ENCODE results near the gene TAF11L13.

Gene TAF11L13

DNA sequence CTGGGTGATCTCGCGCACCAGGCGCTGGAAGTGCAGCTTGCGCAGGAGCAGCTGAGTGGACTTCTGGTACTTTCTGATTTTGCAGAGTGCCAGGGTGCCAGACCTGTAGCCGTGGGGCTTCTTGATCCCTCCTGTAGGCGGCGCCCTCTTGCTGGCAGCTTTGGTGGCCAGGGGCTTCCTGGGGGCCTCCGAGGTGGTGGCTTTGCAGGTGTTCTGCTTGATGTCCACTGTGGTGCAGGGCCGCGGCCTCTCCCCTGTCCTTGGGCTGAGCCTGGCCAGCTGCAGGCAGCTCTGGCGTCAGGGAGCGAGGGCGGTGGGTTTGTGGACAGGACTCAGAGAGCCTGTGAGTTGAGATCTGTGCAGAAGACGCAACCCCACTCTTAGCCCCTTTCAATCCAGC is 38.5 kb downstream of the TAF11L13 start:
- TF ChIP-seq, protein P1, sequence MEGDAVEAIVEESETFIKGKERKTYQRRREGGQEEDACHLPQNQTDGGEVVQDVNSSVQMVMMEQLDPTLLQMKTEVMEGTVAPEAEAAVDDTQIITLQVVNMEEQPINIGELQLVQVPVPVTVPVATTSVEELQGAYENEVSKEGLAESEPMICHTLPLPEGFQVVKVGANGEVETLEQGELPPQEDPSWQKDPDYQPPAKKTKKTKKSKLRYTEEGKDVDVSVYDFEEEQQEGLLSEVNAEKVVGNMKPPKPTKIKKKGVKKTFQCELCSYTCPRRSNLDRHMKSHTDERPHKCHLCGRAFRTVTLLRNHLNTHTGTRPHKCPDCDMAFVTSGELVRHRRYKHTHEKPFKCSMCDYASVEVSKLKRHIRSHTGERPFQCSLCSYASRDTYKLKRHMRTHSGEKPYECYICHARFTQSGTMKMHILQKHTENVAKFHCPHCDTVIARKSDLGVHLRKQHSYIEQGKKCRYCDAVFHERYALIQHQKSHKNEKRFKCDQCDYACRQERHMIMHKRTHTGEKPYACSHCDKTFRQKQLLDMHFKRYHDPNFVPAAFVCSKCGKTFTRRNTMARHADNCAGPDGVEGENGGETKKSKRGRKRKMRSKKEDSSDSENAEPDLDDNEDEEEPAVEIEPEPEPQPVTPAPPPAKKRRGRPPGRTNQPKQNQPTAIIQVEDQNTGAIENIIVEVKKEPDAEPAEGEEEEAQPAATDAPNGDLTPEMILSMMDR (IDR thresholded peaks at IDR 0.05; ENCODE audit: extremely low read depth, missing control alignments), result no peak
- DNase-seq (ENCODE audit: low spot score), result no peak

DNA sequence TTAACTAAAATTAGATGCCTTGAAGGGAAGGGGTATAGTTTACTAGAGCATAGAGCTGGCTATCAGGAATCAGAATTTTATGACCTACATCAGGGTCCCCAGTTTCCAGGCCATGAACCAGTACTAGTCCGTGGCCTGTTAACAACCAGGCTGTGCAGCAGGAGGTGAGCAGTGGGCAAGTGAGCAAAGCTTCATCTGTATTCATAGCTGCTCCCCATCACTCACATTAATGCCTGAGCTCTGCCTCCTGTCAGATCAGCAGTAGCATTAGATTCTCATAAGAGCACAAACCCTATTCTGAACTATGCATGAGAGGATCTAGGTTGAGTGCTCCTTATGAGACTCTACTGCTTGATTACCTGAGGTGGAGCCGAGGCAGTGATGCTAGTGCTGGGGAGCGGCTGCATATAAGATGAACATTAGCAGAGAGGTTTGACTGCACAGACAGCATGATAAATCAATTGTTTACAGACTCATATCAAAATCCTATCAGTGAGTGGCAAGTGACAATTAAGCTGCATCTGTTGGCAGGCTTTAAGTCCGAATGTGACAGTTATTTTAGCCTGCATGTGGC is 47.0 kb downstream of the TAF11L13 start:
- TF ChIP-seq, protein P1 (IDR thresholded peaks at IDR 0.05; ENCODE audit: extremely low read depth, missing control alignments), result no peak
- DNase-seq (ENCODE audit: low spot score), result no peak

DNA sequence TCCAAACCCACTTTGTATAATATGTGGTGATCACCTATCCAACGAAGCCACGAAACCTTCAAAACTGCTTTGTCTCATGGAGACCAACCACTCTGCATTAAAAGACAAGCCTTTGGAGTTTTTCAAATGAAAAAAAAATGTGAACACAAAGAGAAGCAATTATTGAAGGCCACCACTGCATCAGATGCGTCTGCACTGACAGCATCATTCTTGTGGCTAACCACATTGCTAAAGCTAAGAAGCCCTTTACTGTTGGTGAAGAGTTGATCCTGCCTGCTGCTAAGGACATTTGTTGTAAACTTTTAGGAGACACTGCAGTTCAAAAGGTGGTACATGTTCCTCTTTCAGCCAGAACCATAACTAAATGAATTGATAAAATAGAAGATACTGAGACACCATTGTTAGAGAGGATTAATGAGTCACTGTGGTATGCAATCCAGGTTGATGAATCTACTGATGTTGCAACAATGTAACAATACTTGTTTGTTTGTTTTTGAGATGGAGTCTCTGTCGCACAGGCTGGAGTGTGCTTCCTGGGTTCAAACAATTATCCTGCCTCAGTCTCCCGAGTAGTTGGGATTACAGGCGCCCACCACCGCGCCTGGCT is 47.8 kb downstream of the TAF11L13 start:
- DNase-seq (ENCODE audit: low spot score), result no peak
- TF ChIP-seq, protein P1 (IDR thresholded peaks at IDR 0.05; ENCODE audit: extremely low read depth, missing control alignments), result no peak

DNA sequence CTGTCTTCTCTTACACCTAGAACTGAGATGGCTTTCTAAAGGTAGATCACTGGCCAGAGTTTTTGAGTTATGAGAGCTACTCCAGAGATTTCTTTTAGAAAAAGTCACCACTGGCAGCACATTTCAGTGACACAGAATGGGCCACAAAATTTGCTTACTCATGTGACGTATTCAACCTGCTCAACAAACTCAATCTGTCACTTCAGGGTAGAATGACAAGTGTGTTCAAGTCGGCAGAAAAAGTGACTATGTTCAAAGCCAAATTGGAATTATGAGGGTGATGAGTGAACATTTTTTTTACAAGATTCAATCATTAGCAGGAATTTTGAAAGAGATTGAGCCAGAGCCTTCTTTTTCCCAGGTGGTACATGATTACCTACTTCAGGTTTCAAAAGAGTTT is 48.8 kb downstream of the TAF11L13 start:
- TF ChIP-seq, protein P1 (IDR thresholded peaks at IDR 0.05; ENCODE audit: extremely low read depth, missing control alignments), result no peak
- DNase-seq (ENCODE audit: low spot score), result no peak

All from GM20000 (cell line).